ENCODE results near the gene SOCS3. TPM values are rescaled to one million over a fixed set of nuclear protein-coding genes. Genes with fewer than 3 reads are reported as not detected.

The SOCS3 gene
- total and polyA plus RNA-seq, 2 experiments from 2014 or later = 13.2 to 32.9 TPM

GRCh38 chr17:78375401-78376151, 15.7 kb upstream of the SOCS3 start:
- ATAC-seq (no peak), DNase-seq (ENCODE audit: low spot score) (no peak)
- Histone ChIP-seq H3K4me1 (ENCODE audit: insufficient read depth) (peaks cover 53% of the 10 kb centered on the region), H3K79me2 (replicated peaks; ENCODE audit: insufficient read depth) (peaks cover 20% of the 10 kb centered on the region), H3K4me3 (0 out of 2 replicates have a peak overlapping the region, but pooled peaks have one; percentile 24), H3K27ac (ENCODE audit: low read depth) (peak overlapping the region; percentile 84), H3K4me2 (peak overlapping the region; percentile 4), H3K36me3 (ENCODE audit: insufficient read depth) (no peaks in the 10 kb centered on the region), H3K27me3 (ENCODE audit: insufficient read depth) (no peaks in the 10 kb centered on the region), H2AFZ (peak overlapping the region; percentile 9; the same call in 1 of the 2 replicates), H3K9me2 (ENCODE audit: insufficient read depth) (no peaks in the 10 kb centered on the region), H3F3A (replicated peaks; ENCODE audit: low read depth) (peaks cover 36% of the 10 kb centered on the region), H4K20me1 (replicated peaks; ENCODE audit: insufficient read depth) (peaks cover 16% of the 10 kb centered on the region; the same call in 1 of the 2 replicates)
- Mint-ChIP-seq H3K9me3 (no peaks in the 10 kb centered on the region), H3K36me3 (ENCODE audit: low read depth) (peaks cover 10% of the 10 kb centered on the region), H3K4me1 (peaks cover 59% of the 10 kb centered on the region), H3K27ac (peak overlapping the region; percentile 98), H3K27me3 (ENCODE audit: insufficient read depth, low read depth, poor library complexity) (peaks cover 17% of the 10 kb centered on the region), H3K4me3 (0 out of 3 replicates have a peak overlapping the region, but pooled peaks have one; percentile 19)
- TF ChIP-seq EZH2phosphoT487 (IDR thresholded peaks at IDR 0.05; ENCODE audit: unreplicated experiment) (no peak), NANOG (IDR thresholded peaks at IDR 0.05; ENCODE audit: borderline replicate concordance) (no peak), JUNB (IDR thresholded peaks at IDR 0.05; ENCODE audit: unreplicated experiment) (no peak), ZNF462 (CRISPR knock-in tag; IDR thresholded peaks at IDR 0.05) (no peak), ZNF331 (CRISPR knock-in tag; IDR thresholded peaks at IDR 0.05; ENCODE audit: low read depth) (no peak), EZH2 (IDR thresholded peaks at IDR 0.05; ENCODE audit: low read depth, unreplicated experiment) (no peak), ZNF114 (CRISPR knock-in tag; IDR thresholded peaks at IDR 0.05) (no peak), STAT1 (IDR thresholded peaks at IDR 0.05; ENCODE audit: unreplicated experiment) (no peak)
